Retinal pigment epithelial cell (primary cell): Measurements from ENCODE around the gene DGLUCY.
"Not testable (repeated sequence)": the region's sequence is repeated elsewhere in the genome, so short reads cannot be mapped to it uniquely, and the experiment has no call there.

Experiments used
- DNase-seq: peaks from one replicate; pipeline ENCODE4 v3.0.0-alpha.2; 2010; ENCODE audit warnings: low read depth
- H3K4me3 ChIP-seq: 2 replicates; pipeline ENCODE4 v1.5.1; 2011; ENCODE audit warnings: mild to moderate bottlenecking, low read length, control low read depth, moderate library complexity
- CTCF ChIP-seq: conservative IDR thresholded peaks from 2 replicates; pipeline ENCODE4 v1.5.1; 2011; ENCODE audit warnings: low read depth, low read length, control low read depth, inconsistent platforms

DGLUCY gene

DNA sequence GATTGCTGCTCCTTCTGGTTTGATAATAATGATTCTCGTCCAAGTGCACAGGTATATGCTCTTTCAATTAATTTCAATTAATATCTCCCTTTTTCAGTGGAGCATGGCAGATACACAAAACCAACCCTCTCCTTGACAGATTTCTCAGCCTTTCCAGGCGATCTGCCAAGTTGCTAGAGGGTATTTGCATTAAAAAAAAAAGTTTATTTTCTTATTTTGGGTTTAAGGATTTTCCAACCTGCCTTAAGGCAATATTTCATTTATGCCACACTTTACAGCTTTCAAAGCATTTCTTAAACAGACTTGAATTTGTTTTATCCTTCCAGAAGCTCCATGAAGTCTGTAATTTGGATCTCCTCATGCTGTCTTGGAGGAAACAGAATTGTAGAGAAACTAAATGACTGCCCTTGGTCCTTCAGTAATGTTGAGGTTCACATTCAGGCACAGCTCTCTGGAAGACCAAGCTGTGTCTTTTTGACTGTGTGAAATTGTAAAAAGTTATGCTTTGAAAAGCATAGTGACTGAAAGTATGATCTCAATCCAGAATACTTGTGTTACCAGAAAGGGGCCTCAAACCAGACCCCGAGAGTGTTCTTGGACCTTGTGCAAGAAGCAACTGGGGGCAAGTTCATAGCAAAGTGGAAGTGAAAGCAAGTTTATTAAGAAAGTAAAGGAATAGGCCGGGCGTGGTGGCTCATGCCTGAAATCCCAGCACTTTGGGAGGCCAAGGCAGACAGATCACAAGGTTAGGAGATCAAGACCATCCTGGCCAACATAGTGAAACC, 2.3 kb downstream of the DGLUCY start:
- TF ChIP-seq CTCF = no peak
- H3K4me3 ChIP-seq = no peak overlapping the region
- no peak for DNase-seq

DNA sequence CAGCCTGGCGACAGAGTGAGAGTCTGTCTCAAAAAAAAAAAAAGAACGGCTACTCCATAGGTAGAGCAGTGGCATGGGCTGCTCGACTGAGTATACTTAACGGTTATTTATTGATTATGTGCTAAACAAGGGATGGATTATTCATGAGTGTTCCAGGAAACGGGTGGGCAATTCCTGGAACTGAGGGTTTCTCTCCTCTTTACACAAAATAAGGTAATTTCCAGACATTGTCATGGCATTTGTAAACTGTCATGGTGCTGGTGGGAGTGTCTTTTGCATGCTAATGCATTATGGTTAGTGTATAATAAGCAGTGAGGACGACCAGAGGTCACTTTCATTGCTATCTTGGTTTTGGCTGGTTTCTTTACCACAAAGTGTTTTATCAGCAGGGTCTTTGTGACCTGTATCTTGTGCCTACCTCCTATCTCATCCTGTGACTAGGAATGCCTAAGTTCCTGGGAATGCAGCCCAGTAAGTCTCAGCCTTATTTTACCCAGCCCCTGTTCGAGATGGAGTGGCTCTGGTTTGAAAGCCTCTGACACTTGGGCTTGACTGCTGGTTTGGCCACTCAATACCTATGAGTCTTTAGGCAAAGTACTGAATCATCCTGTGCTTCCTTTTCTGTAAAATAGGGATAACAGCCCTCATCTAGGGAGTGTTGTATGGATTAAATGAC, 3.2 kb downstream of the DGLUCY start:
- no peak overlapping the region for H3K4me3 ChIP-seq
- no peak for DNase-seq
- no peak for TF ChIP-seq CTCF

- DNase-seq = no peak
- H3K4me3 ChIP-seq = no peak overlapping the region
- TF ChIP-seq CTCF = no peak
Measured at GRCh38 chr14:91117960-91118359, 4.1 kb downstream of the DGLUCY start.

- no peak for DNase-seq
- no peak for TF ChIP-seq CTCF
- H3K4me3 ChIP-seq = no peak overlapping the region
Measured at GRCh38 chr14:91118511-91119068, 4.7 kb downstream of the DGLUCY start.

DNA sequence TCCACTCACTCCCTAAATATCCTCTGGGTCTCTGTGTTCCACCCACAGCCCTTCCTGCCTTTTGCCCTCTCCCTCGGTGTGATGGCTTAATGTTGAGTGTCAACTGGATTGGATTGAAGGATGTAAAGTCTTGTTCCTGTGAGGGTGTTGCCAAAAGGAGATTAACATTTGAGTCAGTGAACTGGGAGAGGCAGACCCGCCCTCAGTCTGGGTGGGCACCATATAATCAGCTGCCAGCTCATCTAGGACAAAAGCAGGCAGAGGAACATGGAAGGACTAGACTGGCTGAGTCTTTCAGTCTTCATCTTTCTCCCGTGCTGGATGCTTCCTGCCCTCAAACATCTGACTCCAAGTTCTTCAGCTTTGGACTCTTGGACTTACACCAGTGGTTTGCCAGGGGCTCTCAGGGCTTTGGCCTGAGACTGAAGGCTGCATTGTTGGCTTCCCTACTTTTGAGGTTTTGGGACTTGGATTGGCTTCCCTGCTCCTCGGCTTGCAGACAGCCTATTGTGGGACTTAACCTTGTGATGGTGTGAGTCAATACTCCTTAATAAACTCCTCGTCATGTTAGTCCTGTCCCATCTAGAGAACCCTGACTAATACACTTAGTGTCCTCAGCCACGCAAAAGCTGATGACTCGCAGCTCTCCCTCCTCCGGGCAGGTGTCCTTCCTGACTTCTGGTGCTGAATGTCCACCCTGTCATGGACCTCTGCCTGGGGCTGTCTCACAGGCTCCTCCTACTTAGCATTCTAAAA, 5.9 kb downstream of the DGLUCY start:
- no peak for TF ChIP-seq CTCF
- DNase-seq = no peak
- H3K4me3 ChIP-seq = no peak overlapping the region

DNA sequence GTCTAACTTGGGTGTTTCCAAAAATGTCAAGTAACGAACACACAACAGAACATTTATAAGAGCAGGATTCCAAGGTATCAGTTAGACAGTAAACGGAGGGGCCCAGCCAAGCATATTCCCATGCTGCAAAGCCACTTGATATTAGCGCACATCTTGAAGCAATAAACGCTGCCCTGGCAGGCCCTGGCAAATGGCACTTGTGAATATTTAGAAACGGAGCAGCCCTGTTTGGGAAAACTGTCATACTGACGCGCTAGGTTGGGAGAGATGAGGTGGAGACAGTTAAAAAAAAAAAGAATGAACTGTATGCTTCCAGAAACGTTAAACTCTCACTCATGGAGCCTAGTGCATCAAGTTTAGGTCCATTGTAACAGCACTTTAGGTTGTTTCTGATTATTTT, 9.3 kb downstream of the DGLUCY start:
- no peak overlapping the region for H3K4me3 ChIP-seq
- no peak for TF ChIP-seq CTCF
- DNase-seq = no peak

GRCh38 chr14:91124406-91125270, 10.8 kb downstream of the DGLUCY start:
- DNase-seq, H3K4me3 ChIP-seq: not testable (repeated sequence)
